ENCODE results near the gene TMEM117. TPM values are rescaled to one million over a fixed set of nuclear protein-coding genes. Genes with fewer than 3 reads are reported as not detected.

Gene TMEM117
- total and polyA plus RNA-seq, 4 experiments from 2014 or later = 3.0 to 4.7 (median 3.8) TPM

- intact Hi-C loops (cut with micrococcal nuclease) = no loop called here
- CTCF ChIA-PET (ENCODE audit: partially characterized antibody) = interaction anchor here (1.2 kb wide), 1 partner anchor 9 kb away, joined by 3 read pairs; no protein-coding TSS in a partner anchor
Measured at GRCh38 chr12:43816168-43816567, 19.7 kb upstream of the TMEM117 start.

GRCh38 chr12:43824207-43824775 lies 11.6 kb upstream of the TMEM117 start:
- peak overlapping the region in 1 of 7 donors; percentile 16 for H3K27ac Mint-ChIP-seq
- H3K4me1 ChIP-seq (ENCODE audit: insufficient read depth, low read length) = no peaks in the 10 kb centered on the region
- no peaks in the 10 kb centered on the region for H3K4me1 Mint-ChIP-seq
- intact Hi-C loops (cut with micrococcal nuclease) = no loop called here
- H3K4me3 ChIP-seq (ENCODE audit: low read length in 2 of 2) = no peak overlapping the region
- ChIA-PET POLR2A (ENCODE audit: partially characterized antibody) (interaction anchor here (1.9 kb wide), 1 partner anchor 11 kb away, joined by 6 read pairs; the partner anchor contains the start of gene TMEM117), CTCF (ENCODE audit: partially characterized antibody) (interaction anchor here (1.2 kb wide), 1 partner anchor 17 kb away, joined by 5 read pairs; no protein-coding TSS in a partner anchor)
- peaks cover 2 to 4% of the 10 kb centered on the region in 2 donors for H3K27me3 Mint-ChIP-seq
- no peaks in the 10 kb centered on the region for H3K36me3 ChIP-seq (ENCODE audit: insufficient read depth, low read length)
- H3K36me3 Mint-ChIP-seq = no peaks in the 10 kb centered on the region
- no peaks in the 10 kb centered on the region for H3K9me3 ChIP-seq (ENCODE audit: control insufficient read depth in 1 of 2, low read length in 2 of 2)
- no peaks in the 10 kb centered on the region for H3K9me3 Mint-ChIP-seq
- H3K27me3 ChIP-seq (ENCODE audit: insufficient read depth, low read length) = no peaks in the 10 kb centered on the region
- H3K27ac ChIP-seq (ENCODE audit: low read depth, low read length) = no peak overlapping the region
- no peak for DNase-seq
- no peak overlapping the region for H3K4me3 Mint-ChIP-seq

More at GRCh38 chr12:43816168-43816567, 19.7 kb upstream of the TMEM117 start:
- DNase-seq = no peak
- no peak overlapping the region for H3K27ac ChIP-seq (ENCODE audit: low read depth, low read length)
- Mint-ChIP-seq H3K9me3 (no peaks in the 10 kb centered on the region), H3K36me3 (no peaks in the 10 kb centered on the region), H3K4me3 (no peak overlapping the region), H3K4me1 (peaks cover under 1 to 9% (median 4%) of the 10 kb centered on the region in 4 donors), H3K27ac (peak overlapping the region in 1 of 7 donors; percentile 54), H3K27me3 (peaks cover 2 to 7% of the 10 kb centered on the region in 2 donors)
- H3K36me3 ChIP-seq (ENCODE audit: insufficient read depth, low read length) = no peaks in the 10 kb centered on the region
- no peak overlapping the region for H3K4me3 ChIP-seq (ENCODE audit: low read length in 2 of 2)
- no peaks in the 10 kb centered on the region for H3K27me3 ChIP-seq (ENCODE audit: insufficient read depth, low read length)
- no peaks in the 10 kb centered on the region for H3K9me3 ChIP-seq (ENCODE audit: control insufficient read depth in 1 of 2, low read length in 2 of 2)
- no peaks in the 10 kb centered on the region for H3K4me1 ChIP-seq (ENCODE audit: insufficient read depth, low read length)
- POLR2A ChIA-PET (ENCODE audit: partially characterized antibody) = interaction anchor here (1.5 to 7.5 kb wide), 2 partner anchors 9 to 16 kb away, joined by 3 to 30 read pairs; partner anchors contain the start of gene TWF1

GRCh38 chr12:43826681-43827080 lies 9.2 kb upstream of the TMEM117 start:
- peaks cover 2 to 4% of the 10 kb centered on the region in 2 donors for H3K27me3 Mint-ChIP-seq
- no peaks in the 10 kb centered on the region for H3K9me3 Mint-ChIP-seq
- ChIA-PET POLR2A (ENCODE audit: partially characterized antibody) (no interaction called here), CTCF (ENCODE audit: partially characterized antibody) (interaction anchor here (0.7 kb wide), 1 partner anchor 18 kb away, joined by 3 read pairs; no protein-coding TSS in a partner anchor)
- DNase-seq = no peak
- H3K27ac Mint-ChIP-seq = no peak overlapping the region
- Histone ChIP-seq H3K4me1 (ENCODE audit: insufficient read depth, low read length) (peaks cover 7% of the 10 kb centered on the region), H3K4me3 (ENCODE audit: low read length in 2 of 2) (no peak overlapping the region), H3K9me3 (ENCODE audit: control insufficient read depth in 1 of 2, low read length in 2 of 2) (no peaks in the 10 kb centered on the region), H3K36me3 (ENCODE audit: insufficient read depth, low read length) (no peaks in the 10 kb centered on the region), H3K27me3 (ENCODE audit: insufficient read depth, low read length) (no peaks in the 10 kb centered on the region), H3K27ac (ENCODE audit: low read depth, low read length) (no peak overlapping the region)
- H3K36me3 Mint-ChIP-seq = no peaks in the 10 kb centered on the region
- no peak overlapping the region for H3K4me3 Mint-ChIP-seq
- intact Hi-C loops (cut with micrococcal nuclease) = no loop called here
- peaks cover 2 to 12% (median 7%) of the 10 kb centered on the region in 4 donors for H3K4me1 Mint-ChIP-seq

DNA sequence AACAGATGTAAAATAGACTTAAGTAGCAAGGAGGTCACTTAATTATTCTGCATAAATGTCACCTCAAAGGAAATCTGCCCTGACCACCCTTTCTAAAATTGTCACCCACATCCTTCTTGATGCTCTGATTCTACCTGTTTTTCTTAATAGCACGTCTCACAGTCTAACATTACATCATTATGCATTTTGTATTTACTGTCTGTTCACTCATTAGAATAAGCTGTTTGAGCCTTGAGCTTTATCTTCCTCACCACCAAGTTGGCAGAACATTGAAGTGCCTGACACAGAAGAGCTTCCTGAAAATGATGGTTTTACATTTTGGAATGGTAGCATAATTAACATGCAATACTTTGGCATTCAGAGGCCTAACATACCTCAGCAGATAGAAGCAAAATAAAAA lies 8.8 kb upstream of the TMEM117 start:
- Mint-ChIP-seq H3K27me3 (peaks cover 2% of the 10 kb centered on the region in 2 donors), H3K36me3 (no peaks in the 10 kb centered on the region), H3K4me1 (peaks cover 6 to 16% (median 11%) of the 10 kb centered on the region in 4 donors), H3K4me3 (no peak overlapping the region), H3K27ac (no peak overlapping the region), H3K9me3 (no peaks in the 10 kb centered on the region)
- H3K36me3 ChIP-seq (ENCODE audit: insufficient read depth, low read length) = no peaks in the 10 kb centered on the region
- intact Hi-C loops (cut with micrococcal nuclease) = no loop called here
- peaks cover 11% of the 10 kb centered on the region for H3K4me1 ChIP-seq (ENCODE audit: insufficient read depth, low read length)
- no peaks in the 10 kb centered on the region for H3K27me3 ChIP-seq (ENCODE audit: insufficient read depth, low read length)
- ChIA-PET CTCF (ENCODE audit: partially characterized antibody) (no interaction called here), POLR2A (ENCODE audit: partially characterized antibody) (no interaction called here)
- H3K27ac ChIP-seq (ENCODE audit: low read depth, low read length) = no peak overlapping the region
- H3K9me3 ChIP-seq (ENCODE audit: control insufficient read depth in 1 of 2, low read length in 2 of 2) = no peaks in the 10 kb centered on the region
- no peak overlapping the region for H3K4me3 ChIP-seq (ENCODE audit: low read length in 2 of 2)
- DNase-seq = no peak

GRCh38 chr12:43832463-43833168 lies 3.3 kb upstream of the TMEM117 start:
- peak in 4 of 5 donors; percentile 40 to 51 (median 44) for DNase-seq
- Mint-ChIP-seq H3K4me3 (peak overlapping the region in 6 of 8 donors; percentile 6 to 81 (median 60)), H3K4me1 (peaks cover 28 to 53% (median 40%) of the 10 kb centered on the region in 4 donors), H3K9me3 (no peaks in the 10 kb centered on the region), H3K27me3 (no peaks in the 10 kb centered on the region), H3K27ac (peak overlapping the region in 5 of 7 donors; percentile 19 to 80 (median 65)), H3K36me3 (peaks cover 0 to 3% of the 10 kb centered on the region in 2 donors)
- CTCF ChIA-PET (ENCODE audit: partially characterized antibody) = interaction anchor here (0.9 to 1.4 kb wide), 3 partner anchors 26 to 73 kb away, joined by 3 to 4 read pairs (median 3); no protein-coding TSS in a partner anchor
- Histone ChIP-seq H3K27me3 (ENCODE audit: insufficient read depth, low read length) (no peaks in the 10 kb centered on the region), H3K27ac (ENCODE audit: low read depth, low read length) (no peak overlapping the region), H3K9me3 (ENCODE audit: control insufficient read depth in 1 of 2, low read length in 2 of 2) (no peaks in the 10 kb centered on the region), H3K36me3 (ENCODE audit: insufficient read depth, low read length) (no peaks in the 10 kb centered on the region), H3K4me1 (ENCODE audit: insufficient read depth, low read length) (peaks cover 46% of the 10 kb centered on the region), H3K4me3 (ENCODE audit: low read length in 2 of 2) (no peak overlapping the region)
- POLR2A ChIA-PET (ENCODE audit: partially characterized antibody) = interaction anchor here (1.4 to 4.6 kb wide), 3 partner anchors 16 to 73 kb away, joined by 3 to 90 read pairs (median 11); partner anchors contain the start of genes IRAK4 and TWF1
- intact Hi-C loops (cut with micrococcal nuclease) = no loop called here

DNA sequence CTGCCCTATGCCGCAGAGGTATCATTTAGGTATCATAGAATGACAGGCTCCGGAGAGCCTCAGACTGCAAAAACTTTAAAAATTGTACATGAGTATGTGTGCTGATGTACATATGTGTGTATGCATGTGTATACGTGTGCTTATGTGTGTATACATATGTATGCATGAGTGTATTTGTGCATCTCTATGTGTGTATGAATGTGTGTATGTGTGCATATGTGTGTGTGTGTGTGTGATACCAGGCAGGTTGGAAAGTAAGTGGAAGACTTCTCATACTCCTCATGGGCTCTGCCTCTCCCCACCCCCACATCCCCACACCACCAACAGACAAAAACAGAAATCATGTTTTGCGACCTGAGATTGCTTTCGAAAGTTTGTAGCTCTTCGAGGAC lies 621 bp upstream of the TMEM117 start:
- Histone ChIP-seq H3K27ac (ENCODE audit: low read depth, low read length) (peak overlapping the region; percentile 61), H3K4me1 (ENCODE audit: insufficient read depth, low read length) (peaks cover 46% of the 10 kb centered on the region), H3K36me3 (ENCODE audit: insufficient read depth, low read length) (no peaks in the 10 kb centered on the region), H3K27me3 (ENCODE audit: insufficient read depth, low read length) (no peaks in the 10 kb centered on the region), H3K4me3 (ENCODE audit: low read length in 2 of 2) (peak overlapping the region; percentile 8 to 67), H3K9me3 (ENCODE audit: control insufficient read depth in 1 of 2, low read length in 2 of 2) (no peaks in the 10 kb centered on the region)
- no peaks in the 10 kb centered on the region for H3K9me3 Mint-ChIP-seq
- peaks cover 29 to 58% (median 46%) of the 10 kb centered on the region in 4 donors for H3K4me1 Mint-ChIP-seq
- H3K36me3 Mint-ChIP-seq = peaks cover 0 to 3% of the 10 kb centered on the region in 2 donors
- peak overlapping the region; percentile 77 to 98 (median 91) for H3K27ac Mint-ChIP-seq
- intact Hi-C loops (cut with micrococcal nuclease) = loop anchor here (2.0 to 5.0 kb wide), 2 partner anchors 47 to 76 kb away; partner anchors contain the start of genes IRAK4 and PUS7L
- no peaks in the 10 kb centered on the region for H3K27me3 Mint-ChIP-seq
- ChIA-PET POLR2A (ENCODE audit: partially characterized antibody) (interaction anchor here (0.8 to 4.6 kb wide), 7 partner anchors 11 to 77 kb away, joined by 3 to 90 read pairs (median 5); partner anchors contain the start of genes IRAK4, PUS7L and TWF1), CTCF (ENCODE audit: partially characterized antibody) (interaction anchor here (1.1 to 1.3 kb wide), 2 partner anchors 29 to 47 kb away, joined by 3 to 4 read pairs; partner anchors contain the start of gene TWF1)
- peak in 1 of 5 donors; percentile 16 for DNase-seq
- peak overlapping the region; percentile 85 to 98 (median 90) for H3K4me3 Mint-ChIP-seq
